Breast epithelium (tissue), 4 donors: Measurements from ENCODE around the gene CDC14B. TPM values are rescaled to one million over a fixed set of nuclear protein-coding genes. Genes with fewer than 3 reads are reported as not detected.

Experiments used
- DNase-seq, 2 donors: peaks; one replicate each; pipeline ENCODE4 v3.0.0-alpha.2; 2019; ENCODE audit warnings: low spot score in 2 of 2
- H3K27ac ChIP-seq, 2 donors: fragments of 200-600 bp; sonication (generic) in 1 of 2; one replicate each; pipeline ENCODE4 v1.5.1; 2016 to 2019; ENCODE audit warnings: mild to moderate bottlenecking in 1 of 2
- H3K27me3 ChIP-seq, 2 donors: fragments of 200-600 bp; sonication (generic) in 1 of 2; one replicate each; pipeline versions ENCODE4 v1.5.1 to v1.6.0; 2017 to 2019; ENCODE audit warnings: control low read depth in 1 of 2, mild to moderate bottlenecking in 1 of 2
- H3K36me3 ChIP-seq: fragments of 200-600 bp; one replicate; pipeline ENCODE4 v1.5.1; 2019
- H3K4me1 ChIP-seq, 2 donors: fragments of 200-600 bp; sonication (generic); one replicate each; pipeline ENCODE4 v1.5.1; 2016 to 2019; ENCODE audit warnings: control low read depth in 1 of 2
- H3K4me3 ChIP-seq, 3 donors: fragments of 200-600 bp; sonication (generic); 1 replicate in 2 of 3; 2 replicates in 1 of 3; pipeline ENCODE4 v1.5.1; 2016 to 2019; ENCODE audit warnings: mild to moderate bottlenecking in 3 of 3, moderate library complexity in 2 of 3
- H3K9me3 ChIP-seq, 2 donors: fragments of 200-600 bp; sonication (generic) in 1 of 2; one replicate each; pipeline ENCODE4 v1.5.1; 2016 to 2019; ENCODE audit warnings: control low read depth in 1 of 2
- POLR2A ChIP-seq: fragments of 450-650 bp; IDR thresholded peaks from one replicate; pipeline ENCODE4 v1.6.1; 2016; ENCODE audit warnings: antibody characterized with exemption, mild to moderate bottlenecking, moderate library complexity
- POLR2AphosphoS5 ChIP-seq, 3 donors: sonication (generic); formaldehyde crosslinking; IDR thresholded peaks; one replicate each; pipeline ENCODE4 v1.6.1; 2017; ENCODE audit warnings: antibody characterized with exemption in 3 of 3
- intact Hi-C: fragments of 100-400 bp; cut with DNase I; formaldehyde crosslinking; loops from one replicate; pipeline ENCODE4 v1.15.1; 2023; ENCODE audit warnings: low total_unique reads
- total RNA-seq, 3 donors: library from RNA; depleted of rRNA; stranded (reverse); fragments of >200 nt; gene quantifications; one replicate each; pipeline ENCODE4 v1.1.0, GENCODE V29; 2016
- TF ChIP-seq, protein P1 (sequence below), 3 donors: fragments of 450-650 bp; IDR thresholded peaks; one replicate each; pipeline ENCODE4 v1.5.1; 2016 to 2017; ENCODE audit warnings: antibody characterized with exemption in 3 of 3, mild to moderate bottlenecking in 3 of 3, moderate library complexity in 3 of 3

CDC14B gene
- total RNA-seq, 3 donors from 2014 or later: 22.0 to 33.4 (median 23.9) TPM

DNA sequence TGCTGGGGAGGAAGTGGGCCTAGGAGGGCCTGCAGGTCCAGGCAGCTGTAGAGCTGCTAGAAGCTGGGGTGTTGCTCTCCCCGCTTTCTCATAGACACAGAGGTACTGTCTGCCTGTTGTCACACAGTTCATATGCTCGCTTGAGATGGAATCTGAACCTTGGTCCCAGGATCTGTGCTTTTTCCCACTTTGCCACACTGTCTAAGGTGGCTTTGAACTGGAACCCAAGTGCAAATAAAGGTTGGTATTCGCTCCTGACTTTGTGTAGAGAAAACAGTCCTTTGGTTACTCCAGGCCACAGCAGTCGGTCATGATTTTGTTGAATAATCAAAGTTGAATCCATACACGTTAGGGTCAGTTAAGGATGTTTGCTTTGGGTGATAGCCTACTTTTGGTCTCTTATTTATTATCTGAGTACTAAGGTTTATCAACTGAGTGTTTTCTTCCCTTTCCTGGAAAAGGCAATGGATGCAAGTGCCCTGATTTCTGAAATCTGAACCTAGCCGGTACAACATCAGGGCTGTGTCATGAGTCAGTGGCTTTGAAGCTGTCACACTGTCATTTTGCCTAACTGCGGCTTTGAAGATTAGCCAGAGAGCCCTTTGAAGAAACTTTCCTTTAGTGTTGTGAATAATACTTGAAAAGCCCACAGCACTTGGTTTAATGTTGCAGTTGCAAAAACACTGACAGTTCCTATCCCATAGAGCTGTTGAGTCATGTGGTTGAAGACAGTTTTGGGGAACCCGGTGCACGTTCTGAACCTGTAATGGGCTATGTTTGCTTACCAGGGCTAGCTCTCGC lies 128.4 kb downstream of the CDC14B start:
- Histone ChIP-seq H3K27me3 (no peaks in the 10 kb centered on the region), H3K4me1 (peaks cover 5 to 7% of the 10 kb centered on the region in 2 donors), H3K9me3 (no peaks in the 10 kb centered on the region), H3K36me3 (no peaks in the 10 kb centered on the region), H3K4me3 (no peak overlapping the region), H3K27ac (peak overlapping the region in 1 of 2 donors; percentile 19)
- no peak for TF ChIP-seq POLR2AphosphoS5 (IDR thresholded peaks at IDR 0.05)
- DNase-seq: no peak
- intact Hi-C loops: no loop called here

DNA sequence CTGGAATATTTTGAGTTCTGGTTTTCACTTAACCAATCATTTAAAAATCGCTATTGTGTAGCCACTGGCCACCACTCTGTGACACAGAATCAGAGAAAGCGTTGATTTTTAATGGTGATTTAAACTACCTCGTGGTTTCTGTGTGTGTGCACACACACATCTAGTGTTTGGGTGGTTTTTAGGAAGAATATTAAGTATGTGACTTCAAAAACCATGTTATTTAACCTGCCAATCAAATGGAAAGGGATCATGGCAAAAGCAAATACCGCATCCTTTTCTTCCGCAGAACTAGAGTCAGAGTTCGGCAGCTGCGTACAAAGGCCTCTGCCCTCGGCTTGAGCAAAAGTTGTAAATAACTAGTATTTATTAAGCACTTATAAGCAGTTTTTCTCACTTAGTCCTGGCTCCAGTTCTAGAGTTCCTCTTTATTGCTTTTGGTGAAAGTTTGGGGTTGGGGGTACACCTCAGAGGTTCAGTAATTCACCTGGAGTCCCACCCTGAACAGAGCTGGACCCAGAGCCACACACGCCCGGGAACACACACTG lies 129.0 kb downstream of the CDC14B start:
- intact Hi-C loops: no loop called here
- H3K27ac ChIP-seq: no peak overlapping the region
- no peaks in the 10 kb centered on the region for H3K36me3 ChIP-seq
- DNase-seq: no peak
- H3K4me1 ChIP-seq: peaks cover 5 to 7% of the 10 kb centered on the region in 2 donors
- no peak for TF ChIP-seq POLR2AphosphoS5 (IDR thresholded peaks at IDR 0.05)
- TF ChIP-seq, protein P1, sequence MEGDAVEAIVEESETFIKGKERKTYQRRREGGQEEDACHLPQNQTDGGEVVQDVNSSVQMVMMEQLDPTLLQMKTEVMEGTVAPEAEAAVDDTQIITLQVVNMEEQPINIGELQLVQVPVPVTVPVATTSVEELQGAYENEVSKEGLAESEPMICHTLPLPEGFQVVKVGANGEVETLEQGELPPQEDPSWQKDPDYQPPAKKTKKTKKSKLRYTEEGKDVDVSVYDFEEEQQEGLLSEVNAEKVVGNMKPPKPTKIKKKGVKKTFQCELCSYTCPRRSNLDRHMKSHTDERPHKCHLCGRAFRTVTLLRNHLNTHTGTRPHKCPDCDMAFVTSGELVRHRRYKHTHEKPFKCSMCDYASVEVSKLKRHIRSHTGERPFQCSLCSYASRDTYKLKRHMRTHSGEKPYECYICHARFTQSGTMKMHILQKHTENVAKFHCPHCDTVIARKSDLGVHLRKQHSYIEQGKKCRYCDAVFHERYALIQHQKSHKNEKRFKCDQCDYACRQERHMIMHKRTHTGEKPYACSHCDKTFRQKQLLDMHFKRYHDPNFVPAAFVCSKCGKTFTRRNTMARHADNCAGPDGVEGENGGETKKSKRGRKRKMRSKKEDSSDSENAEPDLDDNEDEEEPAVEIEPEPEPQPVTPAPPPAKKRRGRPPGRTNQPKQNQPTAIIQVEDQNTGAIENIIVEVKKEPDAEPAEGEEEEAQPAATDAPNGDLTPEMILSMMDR (IDR thresholded peaks at IDR 0.05): no peak
- no peak for TF ChIP-seq POLR2A
- H3K9me3 ChIP-seq: no peaks in the 10 kb centered on the region
- H3K27me3 ChIP-seq: no peaks in the 10 kb centered on the region
- H3K4me3 ChIP-seq: no peak overlapping the region

DNA sequence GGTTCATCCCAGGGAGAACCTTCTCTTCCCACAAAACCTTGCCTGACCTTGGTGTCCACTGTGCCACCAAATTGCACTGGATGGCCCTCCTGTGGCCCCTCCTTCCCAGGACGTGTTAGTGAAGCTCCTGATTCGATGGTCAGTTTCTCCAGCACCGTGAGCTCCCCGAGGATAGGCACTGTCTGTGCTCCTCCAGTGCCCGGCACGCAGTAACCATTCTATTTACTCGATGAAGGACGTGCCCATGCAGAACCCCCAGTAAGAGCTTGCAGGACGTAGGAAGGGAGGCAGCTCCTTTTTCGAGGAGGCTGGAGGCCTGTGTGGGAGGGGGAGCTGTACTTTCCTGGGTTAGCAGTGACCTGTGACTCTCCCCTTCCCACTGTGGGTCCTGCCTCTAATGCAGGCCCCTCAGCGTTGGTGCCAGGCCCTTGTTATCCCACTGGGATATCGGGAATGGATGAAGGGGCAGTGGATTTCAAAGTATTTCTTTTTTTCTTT lies 130.1 kb downstream of the CDC14B start:
- TF ChIP-seq, protein P1 (IDR thresholded peaks at IDR 0.05): no peak
- TF ChIP-seq POLR2A: no peak
- no peak for TF ChIP-seq POLR2AphosphoS5 (IDR thresholded peaks at IDR 0.05)
- no peaks in the 10 kb centered on the region for H3K36me3 ChIP-seq
- H3K4me3 ChIP-seq: no peak overlapping the region
- no peak for DNase-seq
- intact Hi-C loops: no loop called here
- H3K9me3 ChIP-seq: no peaks in the 10 kb centered on the region
- no peaks in the 10 kb centered on the region for H3K27me3 ChIP-seq
- H3K4me1 ChIP-seq: peaks cover 5 to 7% of the 10 kb centered on the region in 2 donors
- no peak overlapping the region for H3K27ac ChIP-seq

DNA sequence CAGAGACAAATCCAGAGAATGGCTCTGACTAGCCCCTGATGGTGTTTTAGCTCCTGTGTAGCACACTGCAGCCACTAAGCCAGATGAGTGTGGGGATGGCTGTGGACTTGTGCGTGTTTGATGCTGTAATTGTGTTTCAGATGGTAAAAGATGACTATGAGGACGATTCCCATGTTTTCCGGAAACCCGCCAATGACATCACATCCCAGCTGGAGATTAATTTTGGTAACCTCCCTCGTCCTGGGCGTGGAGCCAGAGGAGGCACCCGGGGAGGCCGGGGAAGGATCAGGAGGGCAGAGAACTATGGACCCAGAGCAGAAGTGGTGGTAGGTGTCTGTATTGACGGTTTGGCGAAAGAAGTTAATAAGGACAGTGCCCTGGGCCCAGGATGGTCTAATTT lies 131.7 kb downstream of the CDC14B start:
- H3K4me1 ChIP-seq: peaks cover 5 to 7% of the 10 kb centered on the region in 2 donors
- DNase-seq: no peak

DNA sequence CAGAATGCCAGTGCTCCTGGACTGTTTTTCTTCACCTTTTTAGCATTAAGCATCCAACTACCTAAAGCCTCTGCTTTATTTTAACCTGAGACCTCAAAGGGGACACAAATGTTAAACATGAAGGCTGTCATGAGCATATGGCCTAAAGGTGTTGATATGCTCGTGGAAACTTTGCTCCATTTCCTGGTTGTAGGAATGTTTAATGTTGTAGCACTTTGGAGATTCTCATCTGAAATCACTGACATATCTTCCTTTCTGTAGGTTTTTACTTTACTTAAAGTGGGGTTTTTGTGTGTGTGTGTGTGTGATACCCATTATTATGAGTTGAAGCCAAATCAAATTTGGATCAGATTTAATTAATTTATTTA lies 132.6 kb downstream of the CDC14B start:
- H3K9me3 ChIP-seq: no peaks in the 10 kb centered on the region
- TF ChIP-seq POLR2A (no peak), POLR2AphosphoS5 (IDR thresholded peaks at IDR 0.05) (no peak)
- TF ChIP-seq, protein P1 (IDR thresholded peaks at IDR 0.05): no peak
- H3K4me1 ChIP-seq: peaks cover 5 to 7% of the 10 kb centered on the region in 2 donors
- intact Hi-C loops: no loop called here
- no peaks in the 10 kb centered on the region for H3K36me3 ChIP-seq
- peak overlapping the region; percentile 57 to 83 for H3K27ac ChIP-seq
- no peak overlapping the region for H3K4me3 ChIP-seq
- no peak for DNase-seq
- H3K27me3 ChIP-seq: no peaks in the 10 kb centered on the region

More for the DNA sequence above, 131.7 kb downstream of the CDC14B start:
- Histone ChIP-seq H3K36me3 (no peaks in the 10 kb centered on the region), H3K27ac (peak overlapping the region in 1 of 2 donors; percentile 75), H3K9me3 (no peaks in the 10 kb centered on the region), H3K27me3 (no peaks in the 10 kb centered on the region), H3K4me3 (no peak overlapping the region)
- intact Hi-C loops: no loop called here
- no peak for TF ChIP-seq POLR2AphosphoS5 (IDR thresholded peaks at IDR 0.05)
- no peak for TF ChIP-seq POLR2A
- TF ChIP-seq, protein P1 (IDR thresholded peaks at IDR 0.05): no peak
